Measurements from ENCODE around the gene GRAMD4. TPM values are rescaled to one million over a fixed set of nuclear protein-coding genes. Genes with fewer than 3 reads are reported as not detected.

Gene GRAMD4
- total RNA-seq, 1 donor from 2014 or later, result 58.1 TPM

DNA sequence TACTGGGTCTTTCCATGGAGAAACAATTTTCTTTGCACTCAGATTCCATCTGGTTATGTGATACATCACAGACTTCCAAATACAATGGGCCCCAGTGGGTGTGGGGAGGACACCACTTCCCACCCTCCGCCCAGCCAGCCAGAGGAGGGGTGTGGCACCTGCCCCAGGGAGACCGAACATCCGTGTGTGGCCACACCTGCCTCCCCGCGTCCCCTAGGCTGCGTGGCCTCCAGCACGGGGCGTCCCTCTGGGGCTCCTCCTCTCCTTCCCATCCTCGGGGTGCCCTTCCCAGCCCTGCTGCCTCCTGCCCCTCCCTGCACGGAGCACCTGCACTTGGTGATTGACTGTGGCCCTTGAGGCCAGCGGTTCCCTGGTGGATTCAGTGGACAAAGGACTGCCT lies 68.8 kb downstream of the GRAMD4 start:
- ATAC-seq, result peak in 1 of 2 donors; percentile 33

DNA sequence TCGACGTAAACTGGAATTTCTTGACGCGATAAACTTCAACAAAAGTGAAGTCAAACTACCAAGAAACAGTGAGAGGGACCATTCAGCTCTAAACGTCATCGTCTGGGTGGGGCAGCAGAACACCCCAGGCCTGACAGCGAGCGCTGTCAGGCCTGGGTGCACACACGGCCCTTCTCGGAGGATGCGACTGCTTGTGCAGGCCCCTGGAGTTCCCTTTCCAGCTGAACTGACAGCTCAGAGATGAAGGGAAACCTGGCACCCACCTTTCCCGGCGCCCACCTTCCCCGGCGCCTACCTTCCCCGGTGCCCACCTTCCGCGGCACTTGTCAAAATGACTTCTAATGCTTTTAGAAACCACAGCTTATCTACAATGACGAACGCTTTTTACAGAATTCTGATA lies 70.0 kb downstream of the GRAMD4 start:
- H3K27me3 ChIP-seq (ENCODE audit: low read depth), result no peaks in the 10 kb centered on the region
- DNase-seq (no peak), ATAC-seq (no peak)
- intact Hi-C loops (cut with DNase I), result no loop called here
- H3K9me3 ChIP-seq, result no peaks in the 10 kb centered on the region
- no peak overlapping the region for H3K4me3 ChIP-seq
- H3K36me3 ChIP-seq, result peaks cover 94% of the 10 kb centered on the region
- TF ChIP-seq, protein P1, sequence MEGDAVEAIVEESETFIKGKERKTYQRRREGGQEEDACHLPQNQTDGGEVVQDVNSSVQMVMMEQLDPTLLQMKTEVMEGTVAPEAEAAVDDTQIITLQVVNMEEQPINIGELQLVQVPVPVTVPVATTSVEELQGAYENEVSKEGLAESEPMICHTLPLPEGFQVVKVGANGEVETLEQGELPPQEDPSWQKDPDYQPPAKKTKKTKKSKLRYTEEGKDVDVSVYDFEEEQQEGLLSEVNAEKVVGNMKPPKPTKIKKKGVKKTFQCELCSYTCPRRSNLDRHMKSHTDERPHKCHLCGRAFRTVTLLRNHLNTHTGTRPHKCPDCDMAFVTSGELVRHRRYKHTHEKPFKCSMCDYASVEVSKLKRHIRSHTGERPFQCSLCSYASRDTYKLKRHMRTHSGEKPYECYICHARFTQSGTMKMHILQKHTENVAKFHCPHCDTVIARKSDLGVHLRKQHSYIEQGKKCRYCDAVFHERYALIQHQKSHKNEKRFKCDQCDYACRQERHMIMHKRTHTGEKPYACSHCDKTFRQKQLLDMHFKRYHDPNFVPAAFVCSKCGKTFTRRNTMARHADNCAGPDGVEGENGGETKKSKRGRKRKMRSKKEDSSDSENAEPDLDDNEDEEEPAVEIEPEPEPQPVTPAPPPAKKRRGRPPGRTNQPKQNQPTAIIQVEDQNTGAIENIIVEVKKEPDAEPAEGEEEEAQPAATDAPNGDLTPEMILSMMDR (IDR thresholded peaks at IDR 0.05), result no peak
- peaks cover 15% of the 10 kb centered on the region for H3K4me1 ChIP-seq
- no peak overlapping the region for H3K27ac ChIP-seq

More for the DNA sequence above, 68.8 kb downstream of the GRAMD4 start:
- Histone ChIP-seq H3K27me3 (ENCODE audit: low read depth) (no peaks in the 10 kb centered on the region), H3K36me3 (peaks cover 82% of the 10 kb centered on the region), H3K9me3 (no peaks in the 10 kb centered on the region), H3K4me1 (peaks cover 24% of the 10 kb centered on the region), H3K27ac (no peak overlapping the region), H3K4me3 (no peak overlapping the region)
- intact Hi-C loops (cut with DNase I), result no loop called here
- DNase-seq, result no peak
- TF ChIP-seq, protein P1 (IDR thresholded peaks at IDR 0.05), result no peak

DNA sequence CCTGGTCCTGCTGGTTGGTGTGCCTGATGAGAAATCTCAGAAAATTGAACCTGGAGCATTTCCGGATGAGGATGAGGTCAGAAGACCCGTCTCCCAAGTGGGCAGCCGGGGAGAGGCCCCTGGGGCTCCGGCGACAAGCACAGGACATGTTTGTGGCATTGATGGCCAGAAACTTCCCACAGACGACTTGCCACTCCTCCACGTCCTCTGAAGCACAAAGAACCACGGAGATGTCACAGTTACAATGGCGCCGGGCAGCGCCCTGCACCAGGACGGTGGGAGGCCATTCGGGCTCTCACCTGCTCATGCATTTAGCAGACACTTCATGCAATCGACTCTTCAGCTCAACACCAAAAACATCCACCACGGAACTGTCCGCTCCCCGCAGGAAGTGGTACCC lies 71.4 kb downstream of the GRAMD4 start:
- ATAC-seq (no peak), DNase-seq (peak; percentile 28)
- intact Hi-C loops (cut with DNase I), result no loop called here
- Histone ChIP-seq H3K36me3 (peaks cover 100% of the 10 kb centered on the region), H3K27ac (no peak overlapping the region), H3K27me3 (ENCODE audit: low read depth) (no peaks in the 10 kb centered on the region), H3K4me1 (peaks cover 3% of the 10 kb centered on the region), H3K4me3 (no peak overlapping the region), H3K9me3 (no peaks in the 10 kb centered on the region)
- TF ChIP-seq, protein P1 (IDR thresholded peaks at IDR 0.05), result no peak

DNA sequence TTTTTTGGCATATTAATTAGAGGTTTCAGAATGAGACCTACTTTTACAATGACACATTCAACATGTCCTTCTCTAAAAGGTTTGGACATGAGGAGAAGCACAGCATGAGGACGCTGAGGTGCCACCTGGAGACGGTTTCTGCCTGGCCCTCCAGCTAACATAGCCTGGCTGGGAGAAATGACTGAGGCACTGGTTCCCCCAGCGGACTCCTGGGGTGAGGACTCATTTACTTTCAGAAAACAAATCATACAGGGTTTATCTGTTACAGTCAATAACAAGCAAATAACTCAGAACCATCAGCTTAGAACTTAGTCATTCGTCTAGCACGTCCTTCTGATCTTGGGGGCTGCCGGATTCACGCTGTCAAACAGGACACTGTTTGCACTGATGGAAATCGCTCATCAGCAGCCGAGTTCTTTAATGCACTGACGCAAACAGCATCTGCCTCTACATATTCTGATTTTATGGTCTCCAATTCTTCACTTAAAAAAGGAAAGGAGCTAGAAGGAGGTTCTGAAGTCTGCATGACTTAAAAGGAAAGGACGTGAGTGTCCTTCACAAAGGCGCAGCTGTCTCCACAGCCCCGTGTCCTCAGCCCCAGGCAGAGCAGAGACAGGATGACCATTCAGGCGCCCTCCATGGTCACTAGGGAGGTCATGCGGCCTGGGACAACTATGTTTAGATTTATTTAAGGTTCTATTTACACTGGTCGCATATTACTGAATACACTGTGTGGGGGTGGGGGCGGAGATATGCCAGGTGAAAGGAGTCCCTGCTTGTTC lies 73.6 kb downstream of the GRAMD4 start:
- no peaks in the 10 kb centered on the region for H3K4me1 ChIP-seq
- no peak overlapping the region for H3K27ac ChIP-seq
- H3K4me3 ChIP-seq, result no peak overlapping the region
- ATAC-seq, result no peak
- no peak for DNase-seq
- no peaks in the 10 kb centered on the region for H3K27me3 ChIP-seq (ENCODE audit: low read depth)
- TF ChIP-seq, protein P1 (IDR thresholded peaks at IDR 0.05), result no peak
- H3K36me3 ChIP-seq, result peaks cover 100% of the 10 kb centered on the region
- no peaks in the 10 kb centered on the region for H3K9me3 ChIP-seq
- intact Hi-C loops (cut with DNase I), result no loop called here

DNA sequence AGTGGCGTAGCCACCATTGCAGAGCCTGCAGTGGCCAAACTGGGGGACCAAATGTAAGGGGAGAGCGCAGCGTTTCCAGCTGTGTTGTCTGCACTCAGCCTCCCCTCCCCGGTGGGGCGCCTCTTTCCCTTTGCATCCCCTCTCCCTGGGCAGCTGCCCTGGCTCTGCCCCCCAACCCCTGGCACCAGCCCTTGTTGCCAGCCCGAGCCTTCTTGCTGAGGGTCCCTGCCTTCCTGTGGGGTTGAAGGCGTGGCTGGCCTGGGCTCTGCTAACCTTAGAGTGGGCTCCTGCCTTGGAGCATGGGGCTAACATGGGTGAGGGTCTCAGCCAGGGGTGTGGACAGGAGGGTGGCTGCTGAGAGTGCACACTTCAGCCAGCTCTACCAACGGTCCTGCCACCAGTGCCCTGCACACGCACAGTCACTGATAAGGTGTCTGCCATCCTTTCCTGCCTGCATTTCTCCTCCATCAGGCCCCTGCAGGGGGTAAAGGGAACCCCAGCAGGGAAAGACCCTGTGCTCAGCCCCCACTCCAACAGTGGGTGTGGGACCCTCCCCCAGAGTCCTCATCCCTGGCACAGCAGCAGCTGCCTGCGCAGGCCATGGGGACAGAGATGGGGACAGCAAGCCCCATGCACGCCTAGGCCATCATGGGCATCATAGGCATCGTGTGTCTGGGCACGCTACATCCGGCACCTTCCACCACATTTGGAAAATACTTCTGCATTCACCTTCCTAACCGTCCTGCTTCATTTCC lies 74.4 kb downstream of the GRAMD4 start:
- DNase-seq (peak; percentile 29), ATAC-seq (no peak)
- H3K27me3 ChIP-seq (ENCODE audit: low read depth), result no peaks in the 10 kb centered on the region
- no peaks in the 10 kb centered on the region for H3K4me1 ChIP-seq
- peaks cover 100% of the 10 kb centered on the region for H3K36me3 ChIP-seq
- TF ChIP-seq, protein P1 (IDR thresholded peaks at IDR 0.05), result no peak
- intact Hi-C loops (cut with DNase I), result no loop called here
- no peaks in the 10 kb centered on the region for H3K9me3 ChIP-seq
- no peak overlapping the region for H3K4me3 ChIP-seq
- H3K27ac ChIP-seq, result no peak overlapping the region
